Caco-2 (cell line): ENCODE data around the gene FAM234A. TPM values are rescaled to one million over a fixed set of nuclear protein-coding genes. Genes with fewer than 3 reads are reported as not detected.

Experiments
- BruUV-seq: library from RNA; stranded (reverse); fragments of 400-500 nt; replicated peaks from 2 replicates; lab custom pipeline; 2021; lab: Mats Ljungman, UMichigan
- CTCF ChIA-PET: fragments of 300-600 bp; sonication (Branson Sonifier 250); formaldehyde crosslinking; loops from one replicate; lab custom pipeline; 2022; ENCODE audit warnings: antibody characterized with exemption; lab: Charles Lee
- POLR2A ChIA-PET: fragments of 300-600 bp; sonication (Branson Sonifier 250); formaldehyde crosslinking; loops from one replicate; lab custom pipeline; 2022; ENCODE audit warnings: antibody characterized with exemption; lab: Charles Lee
- DNase-seq, 2 experiments: peaks; one replicate each; pipeline versions ENCODE4 v3.0.0 to v3.0.0-alpha.2; 2020 to 2022
- H3K27me3 ChIP-seq: replicated peaks from 2 replicates; pipeline ENCODE4 v1.6.0; 2011; ENCODE audit warnings: low read length; ENCODE audit not compliant: control insufficient read depth, insufficient read depth
- H3K36me3 ChIP-seq: 2 replicates; pipeline ENCODE4 v1.5.1; 2011; ENCODE audit warnings: low read length; ENCODE audit not compliant: control insufficient read depth, insufficient read depth
- H3K4me1 ChIP-seq: fragments of 250-450 bp; sonication (Bioruptor Pico); 2 replicates; pipeline ENCODE4 v1.5.1; 2020; ENCODE audit warnings: mild to moderate bottlenecking
- H3K4me3 ChIP-seq: 2 replicates; pipeline ENCODE4 v1.5.1; 2011; ENCODE audit warnings: low read depth, mild to moderate bottlenecking, control low read depth, low read length
- H3K9me3 ChIP-seq: fragments of 250-450 bp; sonication (Bioruptor Pico); 2 replicates; pipeline ENCODE4 v1.5.1; 2020; ENCODE audit warnings: mild to moderate bottlenecking, moderate library complexity
- H3K27ac Mint-ChIP-seq: one replicate; pipeline ENCODE4 v1.8.0; 2022; ENCODE audit warnings: mixed read lengths; ENCODE audit not compliant: unreplicated experiment
- H3K27me3 Mint-ChIP-seq: one replicate; pipeline ENCODE4 v1.8.0; 2022; ENCODE audit warnings: mixed read lengths; ENCODE audit not compliant: insufficient read depth, unreplicated experiment
- H3K36me3 Mint-ChIP-seq: one replicate; pipeline ENCODE4 v1.8.0; 2022; ENCODE audit warnings: mild to moderate bottlenecking, mixed read lengths; ENCODE audit not compliant: insufficient read depth, unreplicated experiment
- H3K4me1 Mint-ChIP-seq: one replicate; pipeline ENCODE4 v1.8.0; 2022; ENCODE audit warnings: low read depth, mixed read lengths; ENCODE audit not compliant: unreplicated experiment
- H3K4me3 Mint-ChIP-seq: one replicate; pipeline ENCODE4 v1.8.0; 2022; ENCODE audit warnings: mild to moderate bottlenecking, moderate library complexity, mixed read lengths; ENCODE audit not compliant: unreplicated experiment
- H3K9me3 Mint-ChIP-seq: one replicate; pipeline ENCODE4 v1.8.0; 2022; ENCODE audit warnings: mixed read lengths; ENCODE audit not compliant: unreplicated experiment
- CTCF ChIP-seq, 2 experiments: fragments of 200-600 bp in 1 of 2; IDR thresholded peaks; 1 replicate in 1 of 2; 2 replicates in 1 of 2; pipeline versions ENCODE4 v1.5.1 to v1.8.0; 2011 to 2022; ENCODE audit warnings: antibody characterized with exemption in 1 of 2, control low read depth in 1 of 2, inconsistent platforms in 1 of 2, low read depth in 1 of 2, low read length in 1 of 2, mild to moderate bottlenecking in 1 of 2, moderate library complexity in 1 of 2; ENCODE audit not compliant: insufficient read depth in 1 of 2, severe bottlenecking in 1 of 2, unreplicated experiment in 1 of 2
- intact Hi-C: fragments of 100-400 bp; cut with micrococcal nuclease; formaldehyde crosslinking; loops from one replicate; pipeline ENCODE4 v1.10.0; 2022; ENCODE audit not compliant: unreplicated experiment
- total RNA-seq: library from RNA; stranded (reverse); gene quantifications from 2 replicates; pipeline ENCODE4 v1.2.3, GENCODE V29; 2022

The FAM234A gene
- total RNA-seq, 1 experiment from 2014 or later: 77.7 TPM

DNA sequence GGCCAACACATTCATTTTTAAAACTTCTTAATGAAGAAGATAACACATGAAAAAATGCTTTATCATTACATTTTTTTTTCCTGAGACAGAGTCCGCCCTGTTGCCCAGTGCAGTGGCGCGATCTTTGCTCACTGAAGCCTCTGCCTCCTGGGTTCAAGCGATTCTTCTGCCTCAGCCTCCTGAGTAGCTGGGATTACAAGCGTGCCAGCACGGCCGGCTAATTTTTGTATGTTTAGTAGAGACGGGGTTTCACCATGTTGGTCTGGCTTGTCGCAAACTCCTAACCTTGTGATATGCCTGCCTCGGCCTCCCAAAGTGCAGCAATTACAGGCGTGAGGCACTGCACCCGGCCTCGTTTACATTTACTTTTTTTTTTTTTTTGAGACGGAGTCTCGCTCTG is 41.2 kb upstream of the FAM234A start:
- Mint-ChIP-seq H3K36me3 (peaks cover 96% of the 10 kb centered on the region), H3K4me3 (no peak overlapping the region), H3K27ac (no peak overlapping the region), H3K4me1 (no peaks in the 10 kb centered on the region), H3K27me3 (no peaks in the 10 kb centered on the region), H3K9me3 (no peaks in the 10 kb centered on the region)
- BruUV-seq: no TSS peak
- DNase-seq: no peak
- Histone ChIP-seq H3K4me3 (no peak overlapping the region), H3K4me1 (no peaks in the 10 kb centered on the region), H3K27me3 (no peaks in the 10 kb centered on the region), H3K9me3 (no peaks in the 10 kb centered on the region), H3K36me3 (peaks cover 2% of the 10 kb centered on the region)
- ChIA-PET POLR2A (no interaction called here), CTCF (no interaction called here)
- no peak for TF ChIP-seq CTCF (IDR thresholded peaks at IDR 0.05; ENCODE audit: insufficient read depth in 1 of 2, low read depth in 1 of 2, low read length in 1 of 2, severe bottlenecking in 1 of 2, unreplicated experiment in 1 of 2)
- intact Hi-C loops: no loop called here

- no peak overlapping the region for H3K4me3 Mint-ChIP-seq
- Histone ChIP-seq H3K36me3 (peaks cover 2% of the 10 kb centered on the region), H3K27me3 (no peaks in the 10 kb centered on the region), H3K4me3 (no peak overlapping the region), H3K9me3 (no peaks in the 10 kb centered on the region), H3K4me1 (no peaks in the 10 kb centered on the region)
- BruUV-seq: no TSS peak
- H3K27ac Mint-ChIP-seq: no peak overlapping the region
- DNase-seq: no peak
- H3K36me3 Mint-ChIP-seq: peaks cover 96% of the 10 kb centered on the region
- CTCF ChIA-PET: no interaction called here
- H3K9me3 Mint-ChIP-seq: no peaks in the 10 kb centered on the region
- POLR2A ChIA-PET: no interaction called here
- H3K4me1 Mint-ChIP-seq: no peaks in the 10 kb centered on the region
- H3K27me3 Mint-ChIP-seq: no peaks in the 10 kb centered on the region
- no peak for TF ChIP-seq CTCF (IDR thresholded peaks at IDR 0.05; ENCODE audit: insufficient read depth in 1 of 2, low read depth in 1 of 2, low read length in 1 of 2, severe bottlenecking in 1 of 2, unreplicated experiment in 1 of 2)
- intact Hi-C loops: no loop called here
Measured at GRCh38 chr16:194516-194915, 40.1 kb upstream of the FAM234A start.

- Mint-ChIP-seq H3K9me3 (no peaks in the 10 kb centered on the region), H3K36me3 (peaks cover 88% of the 10 kb centered on the region), H3K27ac (no peak overlapping the region), H3K4me3 (no peak overlapping the region), H3K27me3 (no peaks in the 10 kb centered on the region), H3K4me1 (no peaks in the 10 kb centered on the region)
- H3K27me3 ChIP-seq: no peaks in the 10 kb centered on the region
- TF ChIP-seq CTCF (IDR thresholded peaks at IDR 0.05; ENCODE audit: insufficient read depth in 1 of 2, low read depth in 1 of 2, low read length in 1 of 2, severe bottlenecking in 1 of 2, unreplicated experiment in 1 of 2): no peak
- ChIA-PET POLR2A (no interaction called here), CTCF (interaction anchor here (0.7 kb wide), 1 partner anchor 166 kb away, joined by 3 read pairs; no protein-coding TSS in a partner anchor)
- no peaks in the 10 kb centered on the region for H3K9me3 ChIP-seq
- H3K4me1 ChIP-seq: no peaks in the 10 kb centered on the region
- DNase-seq: no peak
- intact Hi-C loops: no loop called here
- H3K36me3 ChIP-seq: no peaks in the 10 kb centered on the region; the same call in 1 of the 2 replicates
- no peak overlapping the region for H3K4me3 ChIP-seq
- BruUV-seq: no TSS peak
Measured at GRCh38 chr16:200388-200787, 34.2 kb upstream of the FAM234A start.
